Erythroblast (primary cell): ENCODE measurements around the gene EYA4.

Experiments
- GATA1 ChIP-seq: IDR thresholded peaks from 2 replicates; pipeline ENCODE4 v1.6.1; 2011; ENCODE audit warnings: low read depth, mild to moderate bottlenecking, control low read depth, low read length, moderate library complexity
- POLR2A ChIP-seq: IDR thresholded peaks from 2 replicates; pipeline ENCODE4 v1.6.1; 2011; ENCODE audit warnings: mild to moderate bottlenecking, low read length

DNA sequence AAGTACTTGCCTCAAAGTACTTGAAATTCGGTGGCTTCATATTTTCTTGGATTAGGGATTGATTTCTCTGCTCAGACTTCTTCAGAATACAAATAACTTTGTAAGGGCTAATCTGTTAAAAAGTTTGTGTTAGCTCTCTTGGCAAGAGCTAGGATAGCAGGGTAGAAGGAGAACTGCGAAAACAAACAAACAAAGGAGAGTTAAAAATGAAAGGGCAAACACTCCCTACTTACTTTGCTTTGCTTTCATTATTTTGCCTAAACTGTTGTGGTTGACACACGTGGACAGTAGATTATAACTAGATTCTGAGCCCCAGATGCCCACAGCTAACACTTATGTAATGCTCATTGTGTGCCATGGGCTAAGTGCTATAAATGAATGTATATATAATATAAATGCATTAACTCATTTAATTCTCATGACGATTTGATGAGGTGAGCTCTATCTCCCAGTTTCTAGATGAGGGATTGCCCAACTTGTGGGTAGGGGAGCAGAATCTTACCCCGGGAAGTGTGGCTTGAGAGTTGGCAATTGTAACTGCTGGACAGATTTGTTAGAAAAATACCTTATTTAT, 48.7 kb downstream of the EYA4 start:
- TF ChIP-seq POLR2A: no peak
- TF ChIP-seq GATA1: no peak
